NT2/D1 (cell line): ENCODE data around the gene INPP5K.

Source experiments
- SUZ12 ChIP-seq: IDR thresholded peaks from 2 replicates; pipeline ENCODE4 v1.6.1; 2011; ENCODE audit not compliant: insufficient read length, insufficient read depth; ENCODE audit errors: extremely low read depth
- YY1 ChIP-seq: IDR thresholded peaks from 2 replicates; pipeline ENCODE4 v1.6.1; 2011; ENCODE audit not compliant: insufficient read length, insufficient read depth
- ZNF274 ChIP-seq: IDR thresholded peaks from 2 replicates; pipeline ENCODE4 v1.6.1; 2011; ENCODE audit warnings: mild to moderate bottlenecking, low read depth, low read length

GRCh38 chr17:1497831-1498230, 18.6 kb downstream of the INPP5K start:
- TF ChIP-seq ZNF274 (no peak), YY1 (no peak), SUZ12 (no peak)
